ENCODE measurements around the gene SMAD1. TPM values are rescaled to one million over a fixed set of nuclear protein-coding genes. Genes with fewer than 3 reads are reported as not detected.

Gene SMAD1
- 36.2 and 46.2 TPM in 2 replicates for total RNA-seq

GRCh38 chr4:145481164-145481941 is at the start of gene SMAD1:
Gene SMAD1 (plus strand): TSS chr4:145481853. CDS start chr4:145514614, 32,761 bp downstream.

Other genes with a start within 250 kb of the SMAD1 start
- gene MMAA, start 137.5 kb downstream of the SMAD1 start, total RNA-seq: 5.4 and 6.3 TPM in 2 replicates
- not detected in 2 replicates for gene C4orf51, start 198.3 kb downstream of the SMAD1 start, total RNA-seq